HEK293 (cell line): ENCODE data around the gene ELAPOR1.

Experiments used
- CTCF ChIP-seq: fragments of 450-650 bp; formaldehyde crosslinking; IDR thresholded peaks from 2 replicates; pipeline ENCODE4 v1.5.1; 2016; ENCODE audit warnings: missing biosample characterization, missing genetic modification characterization
- EGR2 ChIP-seq: fragments of 450-650 bp; formaldehyde crosslinking; IDR thresholded peaks from 2 replicates; pipeline ENCODE4 v1.5.1; 2016; ENCODE audit warnings: low read depth, missing biosample characterization, missing genetic modification characterization
- GFI1B ChIP-seq: fragments of 450-650 bp; formaldehyde crosslinking; IDR thresholded peaks from 2 replicates; pipeline ENCODE4 v1.5.1; 2016; ENCODE audit warnings: missing biosample characterization, missing genetic modification characterization
- HOXD13 ChIP-seq: sonication (generic); formaldehyde crosslinking; IDR thresholded peaks from 2 replicates; pipeline ENCODE4 v1.8.0; 2022; ENCODE audit warnings: missing genetic modification reagents, borderline replicate concordance
- INSM2 ChIP-seq: fragments of 450-650 bp; formaldehyde crosslinking; IDR thresholded peaks from 2 replicates; pipeline ENCODE4 v1.5.1; 2016; ENCODE audit warnings: missing biosample characterization, missing genetic modification characterization
- KLF10 ChIP-seq: fragments of 450-650 bp; IDR thresholded peaks from 2 replicates; pipeline ENCODE4 v1.5.1; 2018; ENCODE audit warnings: missing biosample characterization, mild to moderate bottlenecking, missing genetic modification characterization
- KLF7 ChIP-seq: fragments of 450-650 bp; formaldehyde crosslinking; IDR thresholded peaks from 2 replicates; pipeline ENCODE4 v1.5.1; 2016; ENCODE audit warnings: missing biosample characterization, missing genetic modification characterization, borderline replicate concordance
- PRDM10 ChIP-seq: fragments of 450-650 bp; formaldehyde crosslinking; IDR thresholded peaks from 2 replicates; pipeline ENCODE4 v1.5.1; 2016; ENCODE audit warnings: missing biosample characterization, missing genetic modification characterization
- TSHZ1 ChIP-seq: fragments of 450-650 bp; formaldehyde crosslinking; IDR thresholded peaks from 2 replicates; pipeline ENCODE4 v1.5.1; 2016; ENCODE audit warnings: missing biosample characterization, missing genetic modification characterization, borderline replicate concordance
- WT1 ChIP-seq: fragments of 450-650 bp; formaldehyde crosslinking; IDR thresholded peaks from 2 replicates; pipeline ENCODE4 v1.5.1; 2016; ENCODE audit warnings: missing biosample characterization, missing genetic modification characterization
- YY1 ChIP-seq: fragments of 450-650 bp; formaldehyde crosslinking; IDR thresholded peaks from 2 replicates; pipeline ENCODE4 v1.5.1; 2018; ENCODE audit warnings: missing biosample characterization, missing genetic modification characterization
- ZBTB7A ChIP-seq: fragments of 450-650 bp; formaldehyde crosslinking; IDR thresholded peaks from 2 replicates; pipeline ENCODE4 v1.5.1; 2016; ENCODE audit warnings: low read depth, missing biosample characterization, missing genetic modification characterization
- ZFP37 ChIP-seq: fragments of 450-650 bp; formaldehyde crosslinking; IDR thresholded peaks from 2 replicates; pipeline ENCODE4 v1.5.1; 2016; ENCODE audit warnings: missing biosample characterization, missing genetic modification characterization
- ZFP41 ChIP-seq: fragments of 450-650 bp; formaldehyde crosslinking; IDR thresholded peaks from 2 replicates; pipeline ENCODE4 v1.5.1; 2016; ENCODE audit warnings: missing biosample characterization, missing genetic modification characterization, borderline replicate concordance
- ZNF280D ChIP-seq: fragments of 450-650 bp; formaldehyde crosslinking; IDR thresholded peaks from 2 replicates; pipeline ENCODE4 v1.5.1; 2016; ENCODE audit warnings: missing biosample characterization, missing genetic modification characterization
- ZNF354C ChIP-seq: fragments of 450-650 bp; formaldehyde crosslinking; IDR thresholded peaks from 2 replicates; pipeline ENCODE4 v1.5.1; 2016; ENCODE audit warnings: missing biosample characterization, missing genetic modification characterization, low read depth, borderline replicate concordance
- ZNF37A ChIP-seq: fragments of 450-650 bp; IDR thresholded peaks from 2 replicates; pipeline ENCODE4 v1.5.1; 2018; ENCODE audit warnings: missing biosample characterization, missing genetic modification characterization
- ZNF514 ChIP-seq: fragments of 450-650 bp; formaldehyde crosslinking; IDR thresholded peaks from 2 replicates; pipeline ENCODE4 v1.5.1; 2016; ENCODE audit warnings: missing biosample characterization, missing genetic modification characterization
- ZNF548 ChIP-seq: fragments of 450-650 bp; formaldehyde crosslinking; IDR thresholded peaks from 2 replicates; pipeline ENCODE4 v1.5.1; 2016; ENCODE audit warnings: missing biosample characterization, missing genetic modification characterization
- ZNF596 ChIP-seq: fragments of 450-650 bp; IDR thresholded peaks from 2 replicates; pipeline ENCODE4 v1.5.0; 2018; ENCODE audit warnings: missing biosample characterization, mild to moderate bottlenecking, missing genetic modification characterization, moderate library complexity
- ZNF600 ChIP-seq: fragments of 450-650 bp; formaldehyde crosslinking; IDR thresholded peaks from 2 replicates; pipeline ENCODE4 v1.5.1; 2016; ENCODE audit warnings: missing biosample characterization, missing genetic modification characterization
- ZNF623 ChIP-seq: fragments of 450-650 bp; formaldehyde crosslinking; IDR thresholded peaks from 2 replicates; pipeline ENCODE4 v1.5.1; 2016; ENCODE audit warnings: missing biosample characterization, missing genetic modification characterization
- ZNF626 ChIP-seq: fragments of 450-650 bp; sonication (Bioruptor Pico); formaldehyde crosslinking; IDR thresholded peaks from 2 replicates; pipeline ENCODE4 v1.5.1; 2018; ENCODE audit warnings: missing biosample characterization, missing genetic modification characterization, inconsistent platforms
- ZNF747 ChIP-seq: fragments of 450-650 bp; formaldehyde crosslinking; IDR thresholded peaks from 2 replicates; pipeline ENCODE4 v1.5.1; 2016; ENCODE audit warnings: missing biosample characterization, missing genetic modification characterization
- ZNF76 ChIP-seq: fragments of 450-650 bp; formaldehyde crosslinking; IDR thresholded peaks from 2 replicates; pipeline ENCODE4; 2016; ENCODE audit warnings: low read depth, missing biosample characterization, missing genetic modification characterization, borderline replicate concordance
- ZSCAN30 ChIP-seq: fragments of 450-650 bp; IDR thresholded peaks from 2 replicates; pipeline ENCODE4 v1.5.1; 2018; ENCODE audit warnings: missing biosample characterization, mild to moderate bottlenecking, missing genetic modification characterization, moderate library complexity

The ELAPOR1 gene

GRCh38 chr1:109094377-109094803 lies 19.5 kb upstream of the ELAPOR1 start (continued):
- TF ChIP-seq WT1 (no peak), ZFP41 (no peak), ZNF626 (tag by site-specific recombination) (no peak), KLF10 (peak; percentile 52; the same call in 1 of the 2 replicates), ZNF747 (no peak), YY1 (no peak), ZNF596 (tag by site-specific recombination) (no peak), KLF7 (tag by site-specific recombination) (no peak), HOXD13 (CRISPR knock-in tag) (no peak), ZNF76 (tag by site-specific recombination) (no peak), EGR2 (tag by site-specific recombination) (no peak), ZFP37 (tag by site-specific recombination) (0 out of 2 replicates have a peak, but pooled peaks have one; percentile 32), ZNF600 (tag by site-specific recombination) (peak; percentile 90), CTCF (no peak), ZNF37A (tag by site-specific recombination) (no peak), ZNF354C (tag by site-specific recombination) (no peak), GFI1B (tag by site-specific recombination) (no peak), ZBTB7A (no peak), ZNF623 (tag by site-specific recombination) (no peak), ZSCAN30 (tag by site-specific recombination) (no peak), INSM2 (tag by site-specific recombination) (no peak), ZNF548 (no peak), TSHZ1 (tag by site-specific recombination) (no peak), PRDM10 (tag by site-specific recombination) (peak; percentile 82), ZNF280D (tag by site-specific recombination) (no peak), ZNF514 (tag by site-specific recombination) (no peak)
